Effector memory CD4-positive, alpha-beta T cell (primary cell): ENCODE results near the gene SFR1.

Source experiments
- DNase-seq, 3 donors: peaks; one replicate each; pipeline ENCODE4 v3.0.0-alpha.2; 2020
- H3K27ac ChIP-seq: 2 replicates; pipeline ENCODE4 v1.7.0; 2013; ENCODE audit warnings: mild to moderate bottlenecking, low read length, moderate library complexity; ENCODE audit not compliant: insufficient read depth, poor library complexity, severe bottlenecking
- H3K27me3 ChIP-seq: replicated peaks from 2 replicates; pipeline ENCODE4 v1.7.0; 2013; ENCODE audit warnings: mild to moderate bottlenecking, low read length; ENCODE audit not compliant: insufficient read depth, control insufficient read depth, poor library complexity, severe bottlenecking
- H3K36me3 ChIP-seq: 2 replicates; pipeline ENCODE4 v1.7.0; 2013; ENCODE audit warnings: mild to moderate bottlenecking, low read length, moderate library complexity; ENCODE audit not compliant: control insufficient read depth, insufficient read depth
- H3K4me1 ChIP-seq: 2 replicates; pipeline ENCODE4 v1.7.0; 2013; ENCODE audit warnings: low read length, mild to moderate bottlenecking; ENCODE audit not compliant: control insufficient read depth, insufficient read depth, poor library complexity, severe bottlenecking
- H3K4me3 ChIP-seq: 2 replicates; pipeline ENCODE4 v1.7.0; 2013; ENCODE audit warnings: low read length, low read depth, mild to moderate bottlenecking; ENCODE audit not compliant: insufficient read depth, poor library complexity, severe bottlenecking
- H3K9me3 ChIP-seq: 2 replicates; pipeline ENCODE4 v1.7.0; 2013; ENCODE audit warnings: mild to moderate bottlenecking, low read length, moderate library complexity; ENCODE audit not compliant: control insufficient read depth

Gene SFR1

GRCh38 chr10:104122225-104123107, 495 bp downstream of the SFR1 start:
- DNase-seq = no peak
- Histone ChIP-seq H3K4me3 (peak overlapping the region; percentile 92), H3K27ac (peak overlapping the region; percentile 100), H3K9me3 (no peaks in the 10 kb centered on the region), H3K4me1 (peaks cover 13% of the 10 kb centered on the region), H3K27me3 (no peaks in the 10 kb centered on the region), H3K36me3 (no peaks in the 10 kb centered on the region)

GRCh38 chr10:104123397-104123796, 1.4 kb downstream of the SFR1 start:
- no peaks in the 10 kb centered on the region for H3K36me3 ChIP-seq
- no peak overlapping the region for H3K4me3 ChIP-seq
- DNase-seq = no peak
- peaks cover 13% of the 10 kb centered on the region for H3K4me1 ChIP-seq
- H3K9me3 ChIP-seq = no peaks in the 10 kb centered on the region
- H3K27me3 ChIP-seq = no peaks in the 10 kb centered on the region
- no peak overlapping the region for H3K27ac ChIP-seq

GRCh38 chr10:104127411-104127810, 5.4 kb downstream of the SFR1 start:
- DNase-seq = no peak
- Histone ChIP-seq H3K4me1 (peaks cover 5% of the 10 kb centered on the region), H3K27ac (no peak overlapping the region), H3K9me3 (no peaks in the 10 kb centered on the region), H3K27me3 (no peaks in the 10 kb centered on the region), H3K4me3 (no peak overlapping the region), H3K36me3 (no peaks in the 10 kb centered on the region)

GRCh38 chr10:104128214-104128613, 6.2 kb downstream of the SFR1 start:
- Histone ChIP-seq H3K4me3 (no peak overlapping the region), H3K27me3 (no peaks in the 10 kb centered on the region), H3K36me3 (no peaks in the 10 kb centered on the region), H3K27ac (no peak overlapping the region), H3K9me3 (no peaks in the 10 kb centered on the region), H3K4me1 (no peaks in the 10 kb centered on the region)
- no peak for DNase-seq

GRCh38 chr10:104130041-104130440, 8.1 kb downstream of the SFR1 start:
- no peak overlapping the region for H3K27ac ChIP-seq
- H3K27me3 ChIP-seq = no peaks in the 10 kb centered on the region
- no peaks in the 10 kb centered on the region for H3K9me3 ChIP-seq
- no peaks in the 10 kb centered on the region for H3K36me3 ChIP-seq
- no peak overlapping the region for H3K4me3 ChIP-seq
- no peaks in the 10 kb centered on the region for H3K4me1 ChIP-seq
- no peak for DNase-seq

GRCh38 chr10:104138131-104138530, 16.2 kb downstream of the SFR1 start:
- H3K4me1 ChIP-seq = no peaks in the 10 kb centered on the region
- H3K27ac ChIP-seq = no peak overlapping the region
- no peaks in the 10 kb centered on the region for H3K36me3 ChIP-seq
- no peak for DNase-seq
- H3K9me3 ChIP-seq = no peaks in the 10 kb centered on the region
- H3K4me3 ChIP-seq = no peak overlapping the region
- H3K27me3 ChIP-seq = no peaks in the 10 kb centered on the region

GRCh38 chr10:104139221-104139620, 17.2 kb downstream of the SFR1 start:
- no peak overlapping the region for H3K4me3 ChIP-seq
- no peak overlapping the region for H3K27ac ChIP-seq
- no peak for DNase-seq
- H3K4me1 ChIP-seq = no peaks in the 10 kb centered on the region
- H3K9me3 ChIP-seq = no peaks in the 10 kb centered on the region
- H3K36me3 ChIP-seq = no peaks in the 10 kb centered on the region
- no peaks in the 10 kb centered on the region for H3K27me3 ChIP-seq

- Histone ChIP-seq H3K9me3 (no peaks in the 10 kb centered on the region), H3K36me3 (no peaks in the 10 kb centered on the region), H3K4me1 (no peaks in the 10 kb centered on the region), H3K27ac (no peak overlapping the region), H3K27me3 (no peaks in the 10 kb centered on the region), H3K4me3 (no peak overlapping the region)
- no peak for DNase-seq
Measured at GRCh38 chr10:104142081-104142480, 20.1 kb downstream of the SFR1 start.

GRCh38 chr10:104143829-104144228, 21.9 kb downstream of the SFR1 start:
- DNase-seq = no peak
- Histone ChIP-seq H3K27me3 (no peaks in the 10 kb centered on the region), H3K9me3 (no peaks in the 10 kb centered on the region), H3K36me3 (no peaks in the 10 kb centered on the region), H3K4me1 (no peaks in the 10 kb centered on the region), H3K27ac (no peak overlapping the region), H3K4me3 (no peak overlapping the region)

- Histone ChIP-seq H3K4me3 (no peak overlapping the region), H3K36me3 (no peaks in the 10 kb centered on the region), H3K9me3 (no peaks in the 10 kb centered on the region), H3K27me3 (no peaks in the 10 kb centered on the region), H3K4me1 (no peaks in the 10 kb centered on the region), H3K27ac (no peak overlapping the region)
- no peak for DNase-seq
Measured at GRCh38 chr10:104144931-104145330, 23.0 kb downstream of the SFR1 start.
